Frontal cortex (tissue), 4 donors: Measurements from ENCODE around the gene NLRP6. TPM values are rescaled to one million over a fixed set of nuclear protein-coding genes. Genes with fewer than 3 reads are reported as not detected.
A peak's percentile ranks its signal among the peaks of the same experiment; 100 is the strongest.
"Not testable (repeated sequence)": the region's sequence is repeated elsewhere in the genome, so short reads cannot be mapped to it uniquely, and the experiment has no call there.

Experiments used
- DNase-seq, 2 donors: peaks; one replicate each; pipeline ENCODE4 v3.0.0; 2012; ENCODE audit warnings: low spot score in 2 of 2
- FAIRE-seq: peaks from 2 replicates; lab custom pipeline; 2012; peaks lifted over from hg19 to GRCh38; lab: Jason Lieb, UNC
- total RNA-seq: library from RNA; depleted of rRNA; stranded (reverse); fragments of >200 nt; gene quantifications from one replicate; pipeline ENCODE4 v1.2.3, GENCODE V29; 2014
- donor health status: control.
- donor health status: control.
- donor health status: control.

The NLRP6 gene
- total RNA-seq, result not detected

DNA sequence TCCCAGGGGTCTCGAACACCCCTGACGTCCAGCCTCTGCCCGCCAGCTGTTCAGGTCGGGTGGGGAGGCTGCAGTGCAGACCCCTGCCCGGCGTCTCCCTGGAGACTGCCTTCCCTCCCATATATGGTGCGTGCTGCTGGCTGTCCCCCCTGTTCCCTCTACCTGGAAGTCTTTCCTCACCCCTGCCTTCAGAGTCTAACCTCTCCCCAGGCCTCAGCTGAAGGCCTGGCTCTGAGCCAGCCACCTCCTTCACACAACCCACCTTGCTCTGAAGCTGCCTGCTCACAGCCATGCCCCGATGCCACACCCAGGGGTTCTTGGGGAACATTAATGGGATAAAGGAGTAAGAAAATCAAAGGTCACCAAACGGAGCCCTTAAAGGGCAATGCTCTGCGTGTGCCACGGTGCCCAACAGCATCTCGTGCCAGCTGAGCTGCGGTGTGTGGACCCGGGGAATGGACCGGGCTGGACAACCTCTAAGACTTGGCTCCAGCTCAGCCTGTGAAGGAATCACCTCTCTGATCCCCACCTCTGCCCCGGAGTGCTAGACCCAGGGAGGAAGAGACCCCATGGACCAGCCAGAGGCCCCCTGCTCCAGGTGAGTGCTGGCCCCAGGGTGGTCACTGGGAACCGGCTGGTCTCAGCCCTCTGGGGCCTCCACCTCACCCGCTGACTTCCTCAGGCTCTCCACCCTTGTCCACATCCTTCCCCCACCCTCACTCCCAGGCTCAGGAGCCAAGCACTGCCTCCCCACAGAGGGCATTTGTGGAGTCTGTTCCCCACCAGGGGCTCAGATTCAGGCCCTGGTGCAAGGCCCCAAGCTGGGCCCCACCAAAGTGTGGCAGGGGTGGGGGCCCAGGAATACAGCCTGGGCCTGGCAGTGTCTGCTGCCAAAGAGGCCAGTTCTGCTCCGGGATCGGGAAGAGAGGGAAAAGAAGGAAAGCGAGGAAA, at the start of gene NLRP6:
Gene NLRP6 (plus strand): TSS at position 407 of the 951 bp plus-strand sequence. CDS start 163 bp downstream, at position 570.
- no peak for FAIRE-seq
- DNase-seq, result peak in 1 of 2 donors; percentile 13

- DNase-seq, result no peak
- FAIRE-seq, result no peak
These were observed 47.8 kb upstream of the NLRP6 start for GRCh38 chr11:230431-230830.

- FAIRE-seq (no peak), DNase-seq (no peak)
These were observed 45.2 kb upstream of the NLRP6 start for GRCh38 chr11:232783-233565.

DNA sequence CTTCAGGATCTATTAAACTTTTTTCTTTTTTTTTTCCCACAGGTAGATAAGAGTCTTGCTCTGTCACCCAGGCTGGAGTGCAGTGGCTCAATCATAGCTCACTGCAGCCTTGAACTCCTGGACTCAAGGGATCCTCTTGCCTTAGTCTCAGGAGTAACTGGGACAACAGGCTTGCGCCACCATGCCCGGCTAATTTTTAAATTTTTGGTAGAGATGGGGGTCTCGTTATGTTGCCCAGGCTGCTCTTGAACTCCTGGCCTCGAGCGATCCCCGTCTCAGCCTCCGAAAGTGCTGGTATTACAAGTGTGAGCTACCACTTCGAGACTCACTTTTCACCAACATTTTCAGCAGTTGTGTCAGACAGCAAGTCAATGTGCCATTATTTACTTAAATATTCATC, 43.0 kb upstream of the NLRP6 start:
- no peak for DNase-seq
- FAIRE-seq, result no peak

GRCh38 chr11:235609-235996, 42.6 kb upstream of the NLRP6 start:
- no peak for FAIRE-seq
- DNase-seq, result no peak

GRCh38 chr11:235997-236773, 42.0 kb upstream of the NLRP6 start, which contains the start of gene SIRT3:
Gene SIRT3 (minus strand): TSS chr11:236342. CDS start chr11:236328, 14 bp downstream.
- FAIRE-seq, result no peak
- DNase-seq, result peak; percentile 96

DNA sequence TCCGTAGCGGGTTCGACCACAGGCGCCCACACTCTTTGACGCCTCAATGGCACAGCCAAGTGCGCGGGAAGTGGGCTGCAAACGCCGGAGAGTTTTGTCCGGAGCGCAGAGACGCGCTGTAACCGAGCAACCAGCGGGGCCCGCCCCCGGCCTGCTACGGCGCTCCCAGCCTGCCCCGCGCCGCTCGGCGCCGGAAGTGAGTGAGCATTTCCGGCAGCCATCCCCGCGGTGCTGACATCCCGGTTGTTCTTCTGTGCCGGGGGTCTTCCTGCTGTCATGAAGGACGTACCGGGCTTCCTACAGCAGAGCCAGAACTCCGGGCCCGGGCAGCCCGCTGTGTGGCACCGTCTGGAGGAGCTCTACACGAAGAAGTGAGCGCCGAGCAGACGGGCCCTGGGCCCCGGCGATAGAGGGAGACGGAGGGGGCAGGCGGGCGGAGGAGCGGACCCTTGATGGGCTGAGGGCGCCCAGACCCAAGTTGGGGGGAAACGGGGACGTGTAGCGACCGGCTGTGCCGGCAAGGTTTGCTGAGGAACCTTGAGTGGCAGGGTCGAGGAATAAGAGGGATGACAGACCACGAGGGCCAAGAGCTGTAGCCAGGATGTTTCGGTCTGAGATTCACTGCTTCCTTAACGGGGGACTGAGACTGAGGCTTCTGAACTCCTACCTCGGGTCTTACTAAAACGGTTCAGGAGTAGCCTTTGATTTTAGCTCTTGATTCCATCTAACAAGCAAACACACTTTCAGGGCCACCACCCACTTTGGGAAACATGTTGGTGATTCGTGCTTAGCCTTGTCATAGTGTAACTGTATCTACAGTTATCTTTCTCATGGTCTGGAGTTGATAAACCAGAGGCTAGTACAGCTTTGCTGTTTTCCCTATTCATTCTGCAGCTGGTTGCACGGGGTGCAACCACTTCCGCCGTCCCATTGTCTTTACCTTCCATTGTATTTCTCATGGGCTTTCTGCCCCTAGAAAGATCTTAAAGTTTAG, 41.1 kb upstream of the NLRP6 start, which contains the start of gene PSMD13:
Gene PSMD13 (plus strand): TSS at position 203 of the 994 bp plus-strand sequence. CDS start 74 bp downstream, at position 277.
- DNase-seq (peak; percentile 93 to 94), FAIRE-seq (no peak)

GRCh38 chr11:238346-238745, 39.9 kb upstream of the NLRP6 start:
- not testable (repeated sequence) for FAIRE-seq, DNase-seq

GRCh38 chr11:240315-240714, 37.9 kb upstream of the NLRP6 start:
- DNase-seq, result no peak
- FAIRE-seq, result no peak

- FAIRE-seq, result no peak
- DNase-seq, result no peak
These were observed 36.6 kb upstream of the NLRP6 start for GRCh38 chr11:241634-242033.

DNA sequence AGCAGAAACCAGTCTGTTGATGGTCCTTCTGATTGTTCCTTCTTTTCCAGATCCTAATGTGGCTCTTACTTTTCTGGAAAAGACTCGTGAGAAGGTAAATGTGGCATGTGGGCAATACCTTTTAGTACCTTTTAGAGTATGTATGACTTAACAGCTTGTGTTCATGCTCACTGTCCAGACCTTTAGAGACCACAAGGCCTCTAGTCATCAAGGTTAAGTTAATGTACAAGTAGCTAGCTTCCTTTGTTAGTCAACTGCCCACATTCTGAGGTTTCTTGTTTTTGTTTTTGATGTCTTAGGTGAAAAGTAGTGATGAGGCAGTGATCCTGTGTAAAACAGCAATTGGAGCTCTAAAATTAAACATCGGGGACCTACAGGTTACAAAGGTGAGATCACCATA, 33.8 kb upstream of the NLRP6 start:
- DNase-seq (no peak), FAIRE-seq (no peak)

GRCh38 chr11:249062-249461, 29.1 kb upstream of the NLRP6 start:
- DNase-seq (no peak), FAIRE-seq (no peak)

GRCh38 chr11:250274-250673, 27.9 kb upstream of the NLRP6 start:
- DNase-seq (no peak), FAIRE-seq (no peak)

GRCh38 chr11:250740-251299, 27.4 kb upstream of the NLRP6 start:
- FAIRE-seq, result no peak
- DNase-seq, result peak in 1 of 2 donors; percentile 44

DNA sequence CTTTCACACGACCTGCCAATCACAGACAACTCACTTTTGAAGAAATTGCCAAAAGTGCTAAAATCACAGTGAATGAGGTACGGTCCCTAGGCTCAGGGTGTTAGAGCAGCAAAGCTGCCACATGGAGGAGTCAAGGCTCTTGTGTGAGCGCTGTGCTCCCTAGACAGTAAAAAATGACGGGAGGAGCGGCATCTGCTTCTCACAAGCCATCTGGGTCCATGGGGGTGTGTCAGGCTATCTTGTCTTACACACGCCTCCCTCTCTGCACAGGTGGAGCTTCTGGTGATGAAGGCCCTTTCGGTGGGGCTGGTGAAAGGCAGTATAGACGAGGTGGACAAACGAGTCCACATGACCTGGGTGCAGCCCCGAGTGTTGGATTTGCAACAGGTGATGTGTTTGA, 26.7 kb upstream of the NLRP6 start:
- FAIRE-seq (no peak), DNase-seq (no peak)

DNA sequence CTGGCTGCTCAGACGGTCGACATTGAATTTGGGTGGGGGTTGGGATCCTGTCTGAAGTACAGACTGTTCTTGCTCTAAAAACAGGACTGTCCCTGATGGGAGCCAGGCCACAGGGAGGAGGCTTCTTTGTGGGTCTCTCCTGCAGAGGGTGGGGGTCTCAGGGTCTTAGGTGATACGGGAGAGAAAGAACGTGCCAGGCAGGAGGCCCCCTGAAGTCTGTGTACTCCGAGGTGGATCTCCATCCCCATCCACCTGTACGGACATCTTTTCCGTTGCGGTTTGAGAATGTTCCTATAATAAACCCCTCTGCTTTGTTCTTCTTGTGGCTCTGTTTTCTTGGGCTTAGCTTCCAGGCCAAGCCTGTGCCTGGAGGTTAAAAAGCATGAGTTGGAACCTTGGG, 25.5 kb upstream of the NLRP6 start:
- no peak for FAIRE-seq
- DNase-seq, result no peak

GRCh38 chr11:253160-253885, 24.9 kb upstream of the NLRP6 start:
- FAIRE-seq (no peak), DNase-seq (no peak)

GRCh38 chr11:253886-254270, 24.3 kb upstream of the NLRP6 start:
- FAIRE-seq, result no peak

More at GRCh38 chr11:253886-254270, 24.3 kb upstream of the NLRP6 start:
- no peak for DNase-seq
